Measurements from ENCODE around the gene MAN1C1. TPM values are rescaled to one million over a fixed set of nuclear protein-coding genes. Genes with fewer than 3 reads are reported as not detected.
A peak's percentile ranks its signal among the peaks of the same experiment; 100 is the strongest.

MAN1C1 gene
- total RNA-seq, 2 donors from 2014 or later: 22.8 to 34.4 TPM

DNA sequence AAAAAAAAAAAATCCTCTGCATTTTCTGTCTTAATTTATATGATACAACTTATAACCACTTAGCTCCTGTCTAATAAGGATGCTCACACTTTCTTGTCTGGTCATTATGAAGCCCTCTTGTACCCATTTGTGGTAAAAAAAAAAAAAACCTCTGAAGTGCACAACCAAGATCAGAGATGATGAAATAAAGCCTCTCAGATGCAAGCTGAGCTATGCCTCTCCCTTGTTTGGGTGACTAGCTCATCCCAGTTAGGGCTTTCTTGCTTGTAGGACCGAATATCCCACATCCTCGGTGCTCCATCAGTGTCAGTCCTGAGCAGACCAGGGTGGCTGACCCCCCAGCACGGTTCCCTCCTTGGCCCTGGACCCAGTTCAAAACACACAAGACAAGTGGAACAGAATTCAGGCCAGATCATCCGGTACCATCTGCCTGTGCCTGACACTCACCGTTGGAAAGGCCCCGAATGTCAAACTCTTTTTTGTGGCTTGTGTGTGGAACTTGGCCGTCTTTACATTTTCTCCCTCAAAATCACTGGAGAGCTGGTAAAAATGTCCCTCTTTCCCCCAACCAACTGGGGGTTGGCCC is 177.1 kb downstream of the MAN1C1 start:
- DNase-seq (ENCODE audit: low spot score): no peak
- Histone ChIP-seq H3K27me3 (replicated peaks; ENCODE audit: insufficient read depth) (no peaks in the 10 kb centered on the region), H3K27ac (no peak overlapping the region), H3K4me1 (replicated peaks) (peaks cover 11% of the 10 kb centered on the region), H3K9me3 (no peaks in the 10 kb centered on the region), H3K4me3 (no peak overlapping the region), H3K36me3 (no peaks in the 10 kb centered on the region)
- WGBS: 52% methylated on average over 7 of the region's 7 CpGs
- intact Hi-C loops (cut with DNase I): loop anchor here (10.0 kb wide), 1 partner anchor 99 kb away; no protein-coding TSS in a partner anchor
- no peak for TF ChIP-seq POLR2A (IDR thresholded peaks at IDR 0.05)
- TF ChIP-seq POLR2AphosphoS5 (IDR thresholded peaks at IDR 0.05): no peak
- TF ChIP-seq CTCF (IDR thresholded peaks at IDR 0.05): no peak

GRCh38 chr1:25794325-25794724 is 177.7 kb downstream of the MAN1C1 start:
- peaks cover 11% of the 10 kb centered on the region for H3K4me1 ChIP-seq (replicated peaks)
- 79% methylated on average over 8 of the region's 8 CpGs for WGBS
- no peaks in the 10 kb centered on the region for H3K27me3 ChIP-seq (replicated peaks; ENCODE audit: insufficient read depth)
- intact Hi-C loops (cut with DNase I): loop anchor here (10.0 kb wide), 1 partner anchor 100 kb away; no protein-coding TSS in a partner anchor
- TF ChIP-seq POLR2AphosphoS5 (IDR thresholded peaks at IDR 0.05): no peak
- no peak for TF ChIP-seq POLR2A (IDR thresholded peaks at IDR 0.05)
- H3K27ac ChIP-seq: no peak overlapping the region
- H3K9me3 ChIP-seq: no peaks in the 10 kb centered on the region
- no peak overlapping the region for H3K4me3 ChIP-seq
- DNase-seq (ENCODE audit: low spot score): no peak
- H3K36me3 ChIP-seq: no peaks in the 10 kb centered on the region

DNA sequence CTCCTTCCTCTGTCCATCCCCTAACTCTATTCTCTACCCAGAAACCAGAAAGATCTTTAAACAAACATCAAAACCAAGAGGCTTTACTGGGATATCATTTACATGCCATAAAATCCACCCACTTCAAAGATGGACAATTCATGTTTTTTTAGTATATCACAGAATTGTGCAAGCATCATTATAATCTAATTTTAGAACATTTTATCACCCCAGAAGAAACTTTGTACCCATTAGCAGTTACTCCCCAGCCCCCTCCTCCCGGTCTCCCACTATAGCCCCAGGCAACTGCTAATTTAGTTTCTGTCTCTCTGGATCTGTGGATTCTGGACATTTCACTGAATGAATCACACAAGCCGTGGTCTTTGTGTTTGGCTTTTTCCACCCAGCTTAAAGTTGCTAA is 178.6 kb downstream of the MAN1C1 start:
- intact Hi-C loops (cut with DNase I): loop anchor here (5.0 to 10.0 kb wide), 2 partner anchors 53 to 100 kb away; no protein-coding TSS in a partner anchor
- 72% methylated on average over 2 of the region's 2 CpGs for WGBS

GRCh38 chr1:25795946-25796810 is 179.6 kb downstream of the MAN1C1 start:
- DNase-seq (ENCODE audit: low spot score): peak; percentile 88
- Histone ChIP-seq H3K4me1 (replicated peaks) (peaks cover 18% of the 10 kb centered on the region), H3K36me3 (no peaks in the 10 kb centered on the region), H3K27me3 (replicated peaks; ENCODE audit: insufficient read depth) (no peaks in the 10 kb centered on the region), H3K27ac (peak overlapping the region; percentile 71 to 75), H3K9me3 (no peaks in the 10 kb centered on the region), H3K4me3 (no peak overlapping the region)
- intact Hi-C loops (cut with DNase I): loop anchor here (5.0 to 10.0 kb wide), 2 partner anchors 54 to 101 kb away; no protein-coding TSS in a partner anchor
- WGBS: 47% methylated on average over 22 of the region's 22 CpGs
- TF ChIP-seq CTCF (IDR thresholded peaks at IDR 0.05): no peak
- TF ChIP-seq POLR2A (IDR thresholded peaks at IDR 0.05): no peak
- TF ChIP-seq POLR2AphosphoS5 (IDR thresholded peaks at IDR 0.05): peak; percentile 87

More for the DNA sequence above, 178.6 kb downstream of the MAN1C1 start:
- Histone ChIP-seq H3K9me3 (no peaks in the 10 kb centered on the region), H3K36me3 (no peaks in the 10 kb centered on the region), H3K4me1 (replicated peaks) (peaks cover 11% of the 10 kb centered on the region), H3K27ac (no peak overlapping the region), H3K27me3 (replicated peaks; ENCODE audit: insufficient read depth) (no peaks in the 10 kb centered on the region), H3K4me3 (no peak overlapping the region)
- TF ChIP-seq POLR2A (IDR thresholded peaks at IDR 0.05) (no peak), CTCF (IDR thresholded peaks at IDR 0.05) (no peak), POLR2AphosphoS5 (IDR thresholded peaks at IDR 0.05) (no peak)
- no peak for DNase-seq (ENCODE audit: low spot score)

DNA sequence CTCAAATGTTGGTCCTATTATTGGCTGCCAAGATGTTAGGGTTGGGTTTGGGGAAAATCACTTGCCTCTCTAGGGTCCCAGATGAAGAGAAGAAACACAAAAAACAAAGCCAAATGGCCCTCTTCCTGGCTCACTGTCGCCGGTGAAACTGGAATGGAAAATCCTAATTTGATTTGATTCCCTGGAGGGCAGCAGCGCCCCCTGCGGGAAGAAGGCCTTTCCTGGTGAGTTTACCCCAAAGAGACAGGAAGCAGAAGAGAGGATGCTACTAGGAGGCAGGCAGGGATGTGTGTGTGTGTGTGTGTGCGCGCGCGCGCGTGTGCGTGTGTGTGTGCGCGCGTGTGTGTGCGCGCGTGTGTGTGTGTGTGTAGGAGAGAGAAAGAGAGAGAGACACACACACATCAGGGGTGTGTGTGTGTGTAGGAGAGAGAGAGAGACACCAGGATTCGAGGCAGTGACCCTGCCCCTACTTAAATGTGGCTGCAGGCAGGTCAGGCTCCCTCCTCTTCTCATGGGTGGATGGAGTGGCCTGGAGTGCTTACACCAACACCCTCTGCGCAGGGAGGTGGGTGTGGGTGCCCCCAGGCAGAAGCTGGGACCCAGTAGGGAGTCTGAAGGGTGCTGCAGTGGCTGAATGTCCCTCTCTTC is 180.3 kb downstream of the MAN1C1 start:
- peak; percentile 65 to 95 (median 86) for TF ChIP-seq CTCF (IDR thresholded peaks at IDR 0.05)
- peak; percentile 74 for TF ChIP-seq POLR2AphosphoS5 (IDR thresholded peaks at IDR 0.05)
- TF ChIP-seq POLR2A (IDR thresholded peaks at IDR 0.05): no peak
- H3K4me1 ChIP-seq (replicated peaks): peaks cover 20% of the 10 kb centered on the region
- H3K9me3 ChIP-seq: no peaks in the 10 kb centered on the region
- peak; percentile 87 for DNase-seq (ENCODE audit: low spot score)
- intact Hi-C loops (cut with DNase I): loop anchor here (5.0 to 10.0 kb wide), 2 partner anchors 55 to 102 kb away; no protein-coding TSS in a partner anchor
- no peaks in the 10 kb centered on the region for H3K27me3 ChIP-seq (replicated peaks; ENCODE audit: insufficient read depth)
- WGBS: 5% methylated on average over 19 of the region's 19 CpGs
- H3K36me3 ChIP-seq: no peaks in the 10 kb centered on the region
- H3K4me3 ChIP-seq: no peak overlapping the region
- peak overlapping the region; percentile 71 to 75 for H3K27ac ChIP-seq
